IMR-90 (cell line): Measurements from ENCODE around the gene GCFC2. TPM values are rescaled to one million over a fixed set of nuclear protein-coding genes. Genes with fewer than 3 reads are reported as not detected.

Source experiments
- ATAC-seq: fragments of 200-7000 bp; cut with Tn5 transposase; 2 replicates; pipeline ENCODE4 v1.9.1; 2020; ENCODE audit warnings: low read depth, mild to moderate bottlenecking, moderate library complexity
- BruUV-seq: library from RNA; stranded (reverse); fragments of 400-500 nt; replicated peaks from 2 replicates; lab custom pipeline; 2021; lab: Mats Ljungman, UMichigan
- CTCF ChIA-PET: fragments of 300-600 bp; formaldehyde crosslinking; extraction: SDS; loops from one replicate; lab custom pipeline; 2021; ENCODE audit warnings: antibody characterized with exemption; lab: Yijun Ruan, JAX
- POLR2A ChIA-PET: fragments of 300-600 bp; sonication (Branson Sonifier 250); formaldehyde crosslinking; loops from one replicate; lab custom pipeline; 2022; ENCODE audit warnings: antibody characterized with exemption; ENCODE audit not compliant: unreplicated experiment; lab: Charles Lee
- DNase-seq: peaks from one replicate; pipeline ENCODE4 v3.0.0; 2013
- H2AFZ ChIP-seq: replicated peaks from 2 replicates; pipeline ENCODE3; 2013; ENCODE audit warnings: low read length, mild to moderate bottlenecking; ENCODE audit not compliant: poor library complexity
- H2AK5ac ChIP-seq: 2 replicates; pipeline ENCODE4 v1.6.1; 2013; ENCODE audit warnings: low read depth, low read length, inconsistent platforms
- H2AK9ac ChIP-seq: replicated peaks from 2 replicates; pipeline ENCODE3; 2013; ENCODE audit warnings: mild to moderate bottlenecking, low read depth, low read length, moderate library complexity; ENCODE audit not compliant: poor library complexity
- H2BK120ac ChIP-seq: 2 replicates; pipeline ENCODE4 v1.6.1; 2013; ENCODE audit warnings: low read depth, low read length, inconsistent platforms
- H2BK15ac ChIP-seq: 3 replicates; pipeline ENCODE4 v1.6.1; 2013; ENCODE audit warnings: low read depth, low read length, inconsistent platforms
- H2BK20ac ChIP-seq: 2 replicates; pipeline ENCODE4 v1.6.1; 2013; ENCODE audit warnings: low read depth, mild to moderate bottlenecking, inconsistent platforms, low read length, moderate library complexity
- H2BK5ac ChIP-seq: 2 replicates; pipeline ENCODE4 v1.6.1; 2013; ENCODE audit warnings: mild to moderate bottlenecking, low read depth, low read length, inconsistent platforms; ENCODE audit not compliant: poor library complexity, severe bottlenecking
- H3K14ac ChIP-seq: replicated peaks from 2 replicates; pipeline ENCODE4 v1.6.1; 2013; ENCODE audit warnings: low read depth, low read length, inconsistent platforms
- H3K18ac ChIP-seq: 2 replicates; pipeline ENCODE4 v1.6.1; 2013; ENCODE audit warnings: low read depth, low read length, control low read depth
- H3K23ac ChIP-seq: 2 replicates; pipeline ENCODE4 v1.6.1; 2013; ENCODE audit warnings: low read depth, low read length, inconsistent platforms
- H3K27ac ChIP-seq: 2 replicates; pipeline ENCODE4 v1.5.1; 2013; ENCODE audit warnings: mild to moderate bottlenecking, control low read depth, low read length; ENCODE audit not compliant: insufficient read depth
- H3K27me3 ChIP-seq: 2 replicates; pipeline ENCODE4 v1.6.1; 2013; ENCODE audit warnings: low read length; ENCODE audit not compliant: control insufficient read depth, insufficient read depth
- H3K36me3 ChIP-seq: 2 replicates; pipeline ENCODE4 v1.6.1; 2013; ENCODE audit warnings: low read length, mixed read lengths; ENCODE audit not compliant: control insufficient read depth, insufficient read depth
- H3K4ac ChIP-seq: 2 replicates; pipeline ENCODE4 v1.6.1; 2013; ENCODE audit warnings: low read depth, low read length, inconsistent platforms
- H3K4me1 ChIP-seq: 2 replicates; pipeline ENCODE4 v1.6.1; 2013; ENCODE audit warnings: low read length, mixed read lengths; ENCODE audit not compliant: control insufficient read depth, insufficient read depth
- H3K4me2 ChIP-seq: 2 replicates; pipeline ENCODE4 v1.6.1; 2013; ENCODE audit warnings: low read depth, mild to moderate bottlenecking, control low read depth, low read length, moderate library complexity
- H3K4me3 ChIP-seq: 2 replicates; pipeline ENCODE4 v1.5.1; 2013; ENCODE audit warnings: low read depth, mild to moderate bottlenecking, control low read depth, low read length, moderate library complexity; ENCODE audit not compliant: insufficient read depth
- H3K56ac ChIP-seq: 2 replicates; pipeline ENCODE4 v1.6.1; 2013; ENCODE audit warnings: low read length, inconsistent platforms; ENCODE audit not compliant: insufficient read depth; ENCODE audit errors: extremely low read depth
- H3K79me1 ChIP-seq, 2 experiments: 2 replicates each; pipeline ENCODE4 v1.6.1; 2013; ENCODE audit warnings: low read length in 2 of 2, inconsistent platforms in 1 of 2, low read depth in 1 of 2
- H3K9ac ChIP-seq: 2 replicates; pipeline ENCODE4 v1.6.1; 2013; ENCODE audit warnings: low read depth, low read length, control low read depth
- H3K9me1 ChIP-seq: 2 replicates; pipeline ENCODE4 v1.6.1; 2013; ENCODE audit warnings: low read length, inconsistent platforms; ENCODE audit not compliant: insufficient read depth
- H3K9me3 ChIP-seq: 2 replicates; pipeline ENCODE4 v1.6.1; 2013; ENCODE audit warnings: low read length; ENCODE audit not compliant: control insufficient read depth, insufficient read depth
- H4K20me1 ChIP-seq: 2 replicates; pipeline ENCODE4 v1.6.1; 2013; ENCODE audit warnings: low read length, inconsistent platforms; ENCODE audit not compliant: insufficient read depth
- H4K5ac ChIP-seq: 2 replicates; pipeline ENCODE4 v1.6.1; 2013; ENCODE audit warnings: mild to moderate bottlenecking, low read depth, low read length, control low read depth
- H4K8ac ChIP-seq, 2 experiments: 2 replicates each; pipeline ENCODE4 v1.6.1; 2013; ENCODE audit warnings: low read depth in 2 of 2, low read length in 2 of 2, control low read depth in 1 of 2, inconsistent platforms in 1 of 2
- H4K91ac ChIP-seq: 2 replicates; pipeline ENCODE4 v1.6.1; 2013; ENCODE audit warnings: low read depth, low read length, inconsistent platforms; ENCODE audit not compliant: insufficient read depth
- BHLHE40 ChIP-seq: fragments of 150-350 bp; IDR thresholded peaks from 2 replicates; pipeline ENCODE4 v1.6.1; 2016; ENCODE audit warnings: mild to moderate bottlenecking, low read depth, low read length
- CEBPB ChIP-seq: IDR thresholded peaks from 2 replicates; pipeline ENCODE4 v1.6.1; 2012; ENCODE audit warnings: low read depth, low read length, improper control_type of control experiment
- MXI1 ChIP-seq: IDR thresholded peaks from 2 replicates; pipeline ENCODE4 v1.6.1; 2012; ENCODE audit warnings: low read depth, mild to moderate bottlenecking, low read length, moderate library complexity, borderline replicate concordance
- POLR2A ChIP-seq: IDR thresholded peaks from 2 replicates; pipeline ENCODE4 v1.6.1; 2012; ENCODE audit warnings: mild to moderate bottlenecking, low read depth, low read length
- WGBS, 2 experiments: methylation state at CpG; one replicate each; pipeline versions ENCODE4 v1.1.5 to v1.1.7; 2013; ENCODE audit warnings: missing lambda C conversion rate in 2 of 2; ENCODE audit not compliant: insufficient read length in 1 of 2; ENCODE audit errors: extremely low coverage in 2 of 2; 5-methylcytosine and 5-hydroxymethylcytosine counted together
- dilution Hi-C: fragments of 300-500 bp; cut with HindIII; formaldehyde crosslinking; loops from one replicate; pipeline ENCODE4 v1.14.3; 2018; ENCODE audit warnings: low sequenced_read_pairs; ENCODE audit not compliant: unreplicated experiment
- in situ Hi-C: fragments of 300-500 bp; cut with MboI; formaldehyde crosslinking; loops from 3 replicates; pipeline ENCODE4 v1.14.3; 2019; ENCODE audit warnings: low sequenced_read_pairs, inconsistent platforms, mixed read lengths
- intact Hi-C: fragments of 100-400 bp; cut with micrococcal nuclease; formaldehyde crosslinking; loops from 2 replicates; pipeline ENCODE4 v1.10.0; 2022
- polyA plus RNA-seq, 3 experiments: library from polyadenylated mRNA; depleted of rRNA; stranded (reverse); fragments of >200 nt; gene quantifications; 2 replicates each; pipeline ENCODE4 v1.2.3, GENCODE V29; 2012; ENCODE audit warnings: low replicate concordance in 1 of 3
- total RNA-seq: library from RNA; depleted of rRNA; stranded (reverse); fragments of >200 nt; gene quantifications from 2 replicates; pipeline ENCODE4 v1.2.3, GENCODE V29; 2012

GCFC2 gene
- total and polyA plus RNA-seq, 2 of the 4 experiments (the other 2 are of a cell fraction), result 6.4 to 10.0 TPM

DNA sequence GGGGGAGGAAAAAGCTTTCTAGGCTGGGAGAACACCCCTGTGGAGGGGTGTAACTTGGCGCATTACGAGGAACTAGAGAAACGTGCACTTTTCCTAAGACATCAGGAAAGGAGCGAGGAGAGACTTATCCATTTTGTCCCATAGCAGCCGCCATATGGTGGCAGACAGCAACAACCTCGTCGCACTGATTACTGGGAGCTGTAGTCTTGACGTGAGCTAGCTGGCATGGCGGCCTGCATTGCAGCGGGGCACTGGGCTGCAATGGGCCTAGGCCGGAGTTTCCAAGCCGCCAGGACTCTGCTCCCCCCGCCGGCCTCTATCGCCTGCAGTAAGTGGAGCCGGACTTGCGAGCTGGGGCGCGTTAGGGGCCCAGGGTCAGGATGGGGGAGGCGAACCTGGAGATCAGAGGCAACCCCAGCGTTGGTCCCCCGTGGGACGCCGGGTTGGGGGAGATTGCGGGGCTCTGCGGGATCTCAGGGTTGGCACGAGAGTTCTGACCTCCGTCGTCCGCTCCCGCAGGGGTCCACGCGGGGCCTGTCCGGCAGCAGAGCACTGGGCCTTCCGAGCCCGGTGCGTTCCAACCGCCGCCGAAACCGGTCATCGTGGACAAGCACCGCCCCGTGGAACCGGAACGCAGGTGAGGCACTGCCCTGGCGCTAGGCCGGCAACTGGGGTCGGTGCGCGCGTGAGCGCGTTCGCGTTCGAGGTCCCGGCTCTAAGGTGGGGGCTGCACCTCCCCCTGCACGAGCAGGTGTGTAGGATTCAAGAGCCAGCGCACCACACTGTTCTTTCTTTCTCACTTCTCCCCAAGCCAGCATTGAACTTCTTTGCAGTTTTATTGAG lies 63.9 kb downstream of the GCFC2 start, which contains the start of gene MRPL19:
TSS of gene MRPL19 (plus strand) at position 201 of the 843 bp plus-strand sequence. CDS start at position 226, 25 bp downstream.
- H3K4me3 ChIP-seq, result peak within 1 kb of the TSS; percentile 66
- H2BK5ac ChIP-seq, result peak within 1 kb of the TSS; percentile 53
- dilution Hi-C loops (loop anchor here (25.0 kb wide), 1 partner anchor 185 kb away; no protein-coding TSS in a partner anchor), in situ Hi-C loops (no loop called here), intact Hi-C loops (loop anchor here (1.0 kb wide), 1 partner anchor 63 kb away; the partner anchor contains the start of gene GCFC2)
- H2BK20ac ChIP-seq, result 0 out of 2 replicates have a peak within 1 kb of the TSS, but pooled peaks have one; percentile 38
- H2AK5ac ChIP-seq, result 0 out of 2 replicates have a peak within 1 kb of the TSS, but pooled peaks have one; percentile 28
- H4K20me1 ChIP-seq, result no peaks in the 10 kb centered on the region
- no peaks in the 10 kb centered on the region for H3K4me1 ChIP-seq
- CTCF ChIA-PET, result interaction anchor here (0.6 kb wide), 1 partner anchor 69 kb away, joined by 3 read pairs; no protein-coding TSS in a partner anchor
- H2AK9ac ChIP-seq, result peak within 1 kb of the TSS; percentile 88
- 0 out of 2 replicates have a peak, but pooled peaks cover 5% of the 10 kb centered on the region for H3K9me1 ChIP-seq
- H4K5ac ChIP-seq, result peak within 1 kb of the TSS; percentile 87
- H2BK15ac ChIP-seq, result no peak within 1 kb of the TSS
- TF ChIP-seq BHLHE40, result peak; percentile 23; the same call in 1 of the 2 replicates
- peak; percentile 73 for TF ChIP-seq MXI1
- peak; percentile 33; the same call in 1 of the 2 replicates for TF ChIP-seq POLR2A
- TF ChIP-seq CEBPB, result no peak; the same call in 1 of the 2 replicates
- peak within 1 kb of the TSS; percentile 93 for H3K14ac ChIP-seq
- peak within 1 kb of the TSS; percentile 90 to 93 for H4K8ac ChIP-seq
- H3K36me3 ChIP-seq, result peaks cover 12% of the 10 kb centered on the region
- H3K9ac ChIP-seq, result peak within 1 kb of the TSS; percentile 77
- peak within 1 kb of the TSS; percentile 54 for H4K91ac ChIP-seq
- H3K4ac ChIP-seq, result peak within 1 kb of the TSS; percentile 84
- DNase-seq, result peak; percentile 93
- H3K23ac ChIP-seq, result peak within 1 kb of the TSS; percentile 61
- ATAC-seq, result peak; percentile 99
- peaks cover 4 to 32% of the 10 kb centered on the region in 2 experiments for H3K79me1 ChIP-seq
- H3K27ac ChIP-seq, result peak within 1 kb of the TSS; percentile 67
- BruUV-seq, result no TSS peak
- H3K4me2 ChIP-seq, result peak within 1 kb of the TSS; percentile 68
- H3K56ac ChIP-seq, result peak within 1 kb of the TSS; percentile 72; the same call in 1 of the 2 replicates
- H3K18ac ChIP-seq, result peak within 1 kb of the TSS; percentile 17
- peak within 1 kb of the TSS; percentile 69 for H2BK120ac ChIP-seq
- POLR2A ChIA-PET, result no interaction called here
- peak within 1 kb of the TSS; percentile 99 for H2AFZ ChIP-seq
- H3K27me3 ChIP-seq, result no peaks in the 10 kb centered on the region
- H3K9me3 ChIP-seq, result no peaks in the 10 kb centered on the region
- WGBS, 2 experiments, result 1% methylated on average over 26 of the region's 60 CpGs; no CpG with 5 or more reads in 1 of the 2 experiments
